ENCODE results near the gene PPP2R3A.

PPP2R3A gene

DNA sequence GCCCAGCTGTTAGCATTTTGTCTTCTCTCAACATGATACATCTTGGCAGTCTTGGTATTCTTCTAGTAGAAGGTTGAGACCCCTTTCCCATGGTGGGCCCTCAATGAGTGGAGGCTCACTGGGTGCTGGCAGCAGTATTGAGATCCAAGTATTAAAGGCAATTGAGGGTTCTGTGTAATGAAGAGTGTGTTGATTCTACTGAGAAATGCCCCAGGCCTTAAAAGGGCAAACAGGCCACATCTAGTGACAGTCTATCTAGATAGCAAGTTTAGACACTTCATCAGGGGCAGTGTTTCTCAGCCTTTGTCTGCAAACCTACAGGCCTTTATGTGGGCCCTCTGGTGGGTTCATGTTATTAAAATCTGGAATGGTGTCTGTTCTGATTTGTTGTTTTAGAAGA lies 9.5 kb downstream of the PPP2R3A start:
- no peak for DNase-seq

DNA sequence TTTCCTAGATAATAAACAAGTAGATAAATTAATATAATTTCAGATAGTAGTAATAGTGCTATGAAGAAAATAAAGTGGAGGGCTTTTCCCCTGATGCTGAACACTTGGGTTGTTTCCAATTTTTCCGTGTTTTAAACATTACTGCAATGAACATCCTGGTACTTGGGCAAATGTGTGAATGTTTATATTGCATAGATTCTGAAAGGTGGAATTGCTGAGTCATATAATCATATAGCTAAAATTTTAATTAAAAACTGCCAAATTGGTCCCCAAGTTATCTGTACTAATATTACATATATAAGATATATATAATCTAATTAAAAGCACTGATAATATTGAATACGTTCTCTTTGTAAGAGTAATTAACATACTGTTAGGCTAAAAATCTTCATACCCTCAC lies 10.0 kb downstream of the PPP2R3A start:
- no peak for DNase-seq

DNA sequence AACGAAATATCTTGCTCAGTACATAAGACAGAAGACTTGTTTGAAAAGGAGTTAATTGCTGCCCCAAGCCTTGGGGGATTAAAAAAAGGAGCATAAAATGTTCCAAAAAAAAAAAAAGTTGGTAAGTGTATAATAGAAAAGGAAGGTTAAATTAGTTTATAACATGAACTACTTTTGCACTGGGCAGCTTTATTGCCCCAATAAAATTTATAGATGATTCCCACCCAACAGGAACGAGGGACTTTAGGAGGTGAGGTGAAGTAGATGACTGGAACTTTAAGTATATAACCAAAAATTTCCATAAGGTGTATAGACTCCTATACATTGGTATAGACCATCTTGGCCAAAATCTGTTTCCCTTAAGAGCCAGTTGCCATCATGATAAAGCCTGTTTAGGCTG lies 14.8 kb downstream of the PPP2R3A start:
- DNase-seq: no peak

DNA sequence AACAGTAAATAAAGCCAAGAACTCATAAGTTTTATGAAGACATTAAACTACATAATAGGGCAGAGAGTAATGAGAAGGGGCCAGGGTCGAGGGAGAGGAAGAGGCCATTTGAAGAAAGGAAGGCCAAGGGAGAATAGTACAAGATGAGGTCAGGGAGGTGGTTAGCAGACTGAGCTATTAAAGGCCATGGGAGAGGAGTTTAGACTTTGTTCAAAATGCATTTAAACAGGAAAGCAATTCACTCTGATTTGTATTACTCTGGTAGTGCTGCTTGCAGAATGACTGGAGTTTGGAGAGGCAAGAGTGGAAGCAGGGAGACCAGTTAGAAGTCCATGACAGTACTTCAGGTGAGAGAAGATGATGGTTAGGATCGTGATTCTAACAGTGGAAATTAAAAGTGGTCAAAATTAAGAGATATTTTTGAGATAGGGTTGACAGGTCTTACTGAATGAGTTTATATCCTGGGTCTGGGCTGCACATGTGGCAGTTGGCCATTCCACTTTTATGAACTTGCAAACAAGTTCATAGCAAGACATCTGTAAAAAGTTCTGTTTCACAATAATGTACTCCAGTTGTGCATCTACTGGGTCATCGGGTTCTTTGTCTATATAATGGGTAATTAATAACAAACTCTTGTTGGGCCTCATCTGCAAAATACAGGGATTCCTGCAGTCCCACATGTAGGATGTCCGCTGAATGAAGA lies 16.3 kb downstream of the PPP2R3A start:
- no peak for DNase-seq

DNA sequence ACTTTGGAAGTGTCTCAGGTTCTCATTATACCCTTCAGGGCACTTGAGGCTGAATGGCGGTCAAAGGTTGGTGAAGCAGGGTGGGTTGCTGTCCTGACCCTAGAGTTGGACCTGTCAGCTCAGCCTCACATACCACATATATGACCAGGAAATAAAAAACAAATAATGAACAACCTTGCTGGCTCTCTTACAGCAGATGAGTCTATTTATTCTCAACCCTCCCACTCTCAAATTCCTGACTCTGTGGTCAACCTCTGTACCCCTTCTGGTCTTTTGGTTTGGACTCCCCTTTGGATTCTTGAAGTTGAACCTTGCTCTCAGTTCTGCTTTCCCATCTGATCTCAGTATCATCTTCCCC lies 16.9 kb downstream of the PPP2R3A start:
- no peak for DNase-seq

DNA sequence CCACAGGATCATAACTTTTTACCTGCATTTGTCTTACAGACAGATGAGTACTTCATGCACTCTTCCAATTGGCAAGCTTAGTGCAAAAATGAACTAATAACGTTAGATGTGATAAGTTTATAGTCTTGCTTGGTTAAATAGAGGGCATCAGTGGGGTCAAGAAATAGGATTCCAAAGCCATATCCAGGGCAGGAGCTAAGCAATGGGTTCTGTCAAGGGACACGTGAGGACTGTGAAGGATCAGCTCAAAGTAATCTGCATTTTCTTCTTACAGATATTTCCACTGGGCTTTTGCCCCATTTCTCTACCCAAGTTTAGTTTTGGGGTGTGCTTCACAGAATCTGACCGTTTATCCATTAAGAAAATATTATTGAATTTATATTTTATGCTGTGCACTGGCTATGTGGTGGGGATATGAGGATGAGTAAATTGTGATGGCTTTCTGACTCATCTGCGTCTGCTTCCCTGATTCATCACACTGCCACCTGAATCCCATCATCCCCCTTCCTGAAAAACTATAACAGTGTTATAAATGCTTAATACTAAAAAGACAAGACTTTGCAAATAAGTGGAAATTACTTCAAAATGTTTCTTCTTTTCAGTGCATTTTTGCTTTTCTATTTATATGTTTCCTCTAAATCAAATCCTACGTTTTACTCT lies 17.5 kb downstream of the PPP2R3A start:
- DNase-seq: no peak

DNA sequence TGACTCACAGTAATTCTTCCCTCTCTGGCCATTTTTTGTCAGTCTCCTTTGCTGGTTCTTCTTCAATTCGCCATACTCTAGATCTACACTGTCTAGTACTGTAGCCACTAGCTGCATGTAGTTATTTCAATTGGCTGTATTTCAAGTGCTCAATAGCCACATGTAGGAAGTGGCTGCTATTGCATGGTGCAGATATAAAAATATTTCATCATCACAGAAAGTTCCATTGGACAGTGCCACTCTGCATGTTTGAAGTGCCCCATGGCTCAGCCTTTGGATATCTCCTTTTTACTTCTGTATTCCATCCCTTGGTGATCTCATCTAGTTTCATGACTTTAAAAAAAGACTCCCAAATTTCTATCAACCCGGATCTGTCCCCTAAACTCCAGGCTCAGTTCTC lies 22.1 kb downstream of the PPP2R3A start:
- no peak for DNase-seq

DNA sequence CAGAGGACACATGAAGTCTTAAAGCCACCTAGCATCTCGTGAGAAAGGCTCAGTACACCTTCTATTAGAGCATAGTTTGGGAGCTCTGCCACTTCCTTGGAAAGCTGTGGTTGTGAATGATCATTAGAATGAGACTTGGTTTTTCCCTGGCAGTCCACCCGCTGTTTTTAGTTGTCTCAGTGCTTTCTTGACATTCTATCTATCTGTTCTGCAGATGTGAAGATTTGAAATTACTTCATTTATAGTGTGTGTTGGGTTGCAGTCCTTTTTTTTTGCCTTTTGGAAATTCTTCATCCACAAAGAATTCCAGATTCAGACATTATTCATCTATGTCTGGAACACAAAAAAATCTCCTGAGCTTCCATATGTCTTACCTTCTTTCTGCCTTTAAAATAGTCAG lies 23.7 kb downstream of the PPP2R3A start:
- no peak for DNase-seq

DNA sequence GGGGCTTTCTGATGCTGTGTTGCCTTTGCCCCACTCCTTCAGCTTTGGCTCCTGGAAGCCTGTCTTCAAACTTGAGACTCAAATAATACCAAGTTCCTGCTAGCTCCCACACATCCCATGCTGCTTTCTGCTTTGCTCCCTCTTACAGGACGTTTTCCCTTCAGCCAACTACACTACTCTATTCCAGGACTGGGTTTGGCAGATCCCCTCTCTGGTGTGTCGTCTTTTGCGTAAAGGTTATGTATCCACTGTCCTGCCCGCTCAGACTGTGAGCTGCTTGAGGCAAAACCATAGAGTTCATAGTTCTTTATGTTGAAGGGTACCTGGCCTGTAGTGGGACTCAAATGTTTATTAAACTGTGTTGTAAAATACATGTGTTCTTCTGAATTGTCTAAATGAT lies 25.4 kb downstream of the PPP2R3A start:
- no peak for DNase-seq

DNA sequence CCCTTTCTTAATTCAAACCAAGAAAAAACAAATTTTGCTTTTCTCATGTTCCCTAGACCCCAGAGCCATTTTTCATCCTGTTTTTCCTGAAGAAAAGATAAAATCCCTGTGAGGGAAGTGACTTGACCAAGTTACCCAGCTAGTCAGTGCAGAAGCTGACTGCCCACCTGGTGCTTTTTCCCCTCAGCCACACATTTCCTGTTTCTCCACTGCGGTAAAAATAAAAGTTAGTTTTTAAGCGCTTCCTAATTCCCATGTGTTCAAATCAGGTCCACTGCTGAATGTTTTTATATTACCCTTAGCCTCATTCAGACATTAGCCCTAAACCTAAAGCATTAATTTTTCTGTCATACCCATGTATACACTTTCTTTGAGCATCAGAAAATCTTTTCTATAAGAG lies 26.1 kb downstream of the PPP2R3A start:
- DNase-seq: no peak

DNA sequence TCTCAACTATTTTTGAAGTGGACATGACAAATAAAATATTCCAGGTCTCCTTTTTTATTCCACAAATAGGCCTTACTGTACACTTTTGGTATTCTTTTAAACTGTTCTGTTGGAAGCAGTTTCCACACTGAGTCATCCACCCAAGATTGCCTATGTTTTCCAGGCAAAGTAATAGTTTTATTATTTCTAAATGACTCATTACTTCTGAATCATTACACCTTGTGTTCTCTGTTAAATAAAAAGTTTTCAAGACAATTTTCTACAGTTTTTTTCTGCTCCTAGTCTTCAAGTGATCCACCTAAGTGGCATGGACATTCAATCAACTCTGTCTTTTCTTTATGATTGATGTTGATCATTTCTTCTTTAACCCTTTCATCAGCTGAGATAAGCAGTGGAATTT lies 26.5 kb downstream of the PPP2R3A start:
- DNase-seq: no peak

DNA sequence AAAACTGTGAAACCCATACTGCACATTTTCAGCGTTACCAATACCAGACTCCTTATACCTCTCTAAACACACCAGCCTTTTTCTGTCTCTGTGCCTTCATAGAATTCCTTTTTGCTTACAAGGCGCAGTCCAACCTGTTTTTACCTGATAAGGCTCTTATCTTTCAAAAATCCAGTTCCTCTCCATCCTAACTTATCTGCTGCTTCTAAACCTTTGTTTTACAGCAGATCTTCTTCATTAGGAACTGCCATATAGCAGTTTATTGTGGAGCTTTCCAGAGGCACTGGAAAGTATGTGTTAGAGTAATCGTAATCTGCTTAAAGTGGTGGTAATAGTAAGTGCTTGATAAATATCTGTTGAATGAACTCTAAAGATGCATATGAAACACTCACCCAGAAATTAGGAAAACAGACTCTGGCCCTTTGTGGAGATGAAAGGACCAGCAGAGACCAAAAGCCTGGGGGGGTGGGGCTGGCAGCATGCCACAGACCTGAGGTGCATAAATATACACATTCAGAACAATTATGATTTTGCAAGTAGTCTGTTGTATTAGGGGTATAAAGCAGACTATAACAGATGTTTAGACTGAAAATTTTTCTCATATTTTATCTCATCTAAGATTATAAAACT lies 29.3 kb downstream of the PPP2R3A start:
- peak; percentile 3 for DNase-seq

DNA sequence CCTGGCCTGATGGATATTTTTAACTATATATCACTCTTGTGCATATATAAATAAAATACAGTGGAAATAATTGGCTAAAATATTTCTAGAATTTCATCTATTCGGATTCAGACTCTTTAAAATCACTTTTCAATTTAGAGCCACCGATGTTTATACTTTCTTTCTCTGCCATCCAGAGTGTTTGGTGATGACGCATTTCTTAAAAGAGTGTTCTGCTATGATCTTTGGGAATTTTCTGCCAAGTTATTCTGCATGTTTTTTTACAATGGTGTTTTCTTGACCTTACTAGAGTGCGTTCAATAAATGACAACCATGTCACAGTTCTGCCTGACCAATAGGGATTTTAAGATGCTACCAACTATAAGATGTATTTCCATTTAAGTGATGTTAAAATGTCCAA lies 30.2 kb downstream of the PPP2R3A start:
- DNase-seq: no peak

DNA sequence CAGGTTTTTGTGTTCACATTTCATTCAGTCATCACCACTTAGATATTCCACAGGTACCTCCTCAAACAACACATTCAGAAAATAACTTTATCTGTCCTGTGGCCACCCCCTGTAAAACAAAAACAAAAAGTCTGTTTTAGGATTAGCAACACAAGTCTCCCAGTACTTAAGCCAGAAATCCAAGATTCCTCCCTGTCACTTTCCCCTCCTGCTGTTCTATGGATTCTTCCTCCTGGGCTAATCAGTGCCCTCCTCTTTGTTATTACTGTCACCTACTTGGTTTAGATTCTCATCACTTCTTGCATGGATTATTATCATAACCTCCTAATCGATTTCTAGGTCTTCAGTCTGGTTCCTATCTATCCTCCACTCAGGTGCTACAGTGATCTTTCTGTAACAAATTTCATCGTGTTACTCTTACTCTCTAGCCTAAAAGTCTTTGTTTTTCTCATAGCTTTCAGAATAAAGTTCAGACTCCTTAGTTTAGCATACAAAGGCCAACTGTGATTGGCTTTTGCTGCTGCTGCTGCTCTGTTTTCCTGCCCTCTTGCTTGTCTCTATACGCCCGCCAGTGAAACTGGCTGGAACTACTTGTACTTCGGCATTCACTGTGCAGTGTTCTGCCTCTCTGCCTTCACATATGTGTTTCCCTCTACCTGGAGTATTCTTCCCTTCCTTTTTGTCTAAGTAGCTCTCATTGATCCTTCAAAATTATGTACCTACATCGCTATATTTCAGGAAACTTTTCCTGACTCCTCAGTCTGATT lies 32.2 kb downstream of the PPP2R3A start:
- DNase-seq: no peak

DNA sequence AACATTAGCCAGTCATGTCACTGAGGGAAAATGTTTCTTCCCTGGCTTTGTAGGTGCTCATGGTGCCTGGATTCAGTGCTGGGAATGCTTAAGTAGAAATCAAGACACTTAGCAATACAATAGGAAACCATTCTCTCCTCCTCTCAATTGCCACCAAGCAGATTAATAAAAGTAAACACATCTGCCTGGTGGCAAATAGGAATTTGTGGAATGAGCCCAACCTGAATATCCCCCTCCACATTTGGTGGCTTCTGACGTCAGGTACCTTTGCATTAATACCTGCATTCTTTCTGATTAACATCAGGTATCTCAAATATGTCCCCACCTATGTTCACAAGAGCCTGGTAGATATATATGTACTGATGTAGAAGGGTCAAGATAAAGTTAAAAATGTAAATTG lies 42.7 kb downstream of the PPP2R3A start:
- no peak for DNase-seq

DNA sequence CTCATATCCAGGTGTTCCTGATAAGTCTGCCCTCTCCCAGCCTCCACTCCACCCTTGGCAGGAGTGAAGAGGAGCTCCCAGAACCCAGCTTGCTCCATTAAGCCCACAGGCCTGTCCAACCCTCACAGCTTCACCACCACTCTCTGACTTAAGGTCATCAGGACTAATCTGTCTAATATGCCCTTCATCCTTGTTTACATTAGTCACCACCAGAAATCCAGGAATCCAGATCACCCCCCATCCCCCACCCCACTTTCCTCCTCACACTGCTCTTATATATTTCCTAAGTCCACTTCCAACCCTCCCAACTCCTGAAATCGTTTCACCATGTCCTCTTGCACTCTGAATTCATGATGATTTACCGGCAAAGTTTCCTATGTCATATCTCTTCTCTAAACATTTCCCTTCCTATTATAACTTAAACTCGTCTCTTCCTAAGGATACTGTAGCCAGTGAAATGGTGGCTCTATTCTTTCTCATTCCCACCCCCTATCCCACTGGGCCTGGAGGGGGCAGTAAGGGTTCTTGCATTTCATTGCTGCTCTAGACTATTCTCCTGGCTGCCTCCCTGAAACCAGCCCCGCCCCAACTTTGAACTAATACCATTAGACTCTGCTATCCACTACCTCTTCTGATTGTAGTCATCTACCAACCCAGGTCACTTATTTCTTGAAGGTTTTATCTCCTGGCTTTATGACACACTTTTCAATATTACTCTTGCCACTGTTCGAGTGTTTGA lies 43.4 kb downstream of the PPP2R3A start:
- DNase-seq: no peak

DNA sequence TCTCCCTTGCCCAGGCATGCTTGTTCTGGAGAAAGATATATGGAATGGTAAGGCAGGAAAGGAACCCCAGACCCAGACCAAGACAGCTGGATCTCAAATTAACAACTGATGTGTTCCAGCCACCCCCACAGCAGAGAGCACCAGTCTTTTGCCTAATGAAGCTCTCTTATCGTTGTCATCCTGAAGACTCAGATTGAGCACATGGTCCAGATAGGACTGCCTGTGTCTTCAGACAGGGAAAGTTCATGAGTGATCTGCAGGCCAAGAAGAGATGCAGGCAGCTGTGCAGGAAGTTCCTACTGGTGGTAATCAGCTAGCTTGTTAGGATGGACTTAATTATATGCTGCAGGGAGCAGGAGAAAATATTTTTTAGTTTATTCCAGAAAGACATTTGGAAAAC lies 53.3 kb downstream of the PPP2R3A start:
- no peak for DNase-seq

DNA sequence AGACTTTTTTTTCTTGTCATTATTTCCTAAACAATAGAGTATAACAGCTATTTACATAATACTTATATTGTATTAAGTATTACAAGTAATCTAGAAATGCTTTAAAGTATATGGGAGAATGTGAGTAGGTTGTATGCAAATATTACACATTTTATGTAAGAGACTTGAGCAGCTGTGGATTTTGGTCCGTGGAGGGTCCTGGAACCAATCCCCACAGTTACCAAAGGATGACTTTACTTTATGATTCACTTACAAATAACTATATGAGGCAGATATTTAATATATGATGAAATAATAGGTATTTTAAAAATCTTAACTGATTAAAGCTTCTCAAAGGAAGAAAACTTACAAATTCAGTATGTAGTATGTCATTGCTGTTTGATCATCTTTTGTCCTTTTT lies 56.3 kb downstream of the PPP2R3A start:
- DNase-seq: no peak

DNA sequence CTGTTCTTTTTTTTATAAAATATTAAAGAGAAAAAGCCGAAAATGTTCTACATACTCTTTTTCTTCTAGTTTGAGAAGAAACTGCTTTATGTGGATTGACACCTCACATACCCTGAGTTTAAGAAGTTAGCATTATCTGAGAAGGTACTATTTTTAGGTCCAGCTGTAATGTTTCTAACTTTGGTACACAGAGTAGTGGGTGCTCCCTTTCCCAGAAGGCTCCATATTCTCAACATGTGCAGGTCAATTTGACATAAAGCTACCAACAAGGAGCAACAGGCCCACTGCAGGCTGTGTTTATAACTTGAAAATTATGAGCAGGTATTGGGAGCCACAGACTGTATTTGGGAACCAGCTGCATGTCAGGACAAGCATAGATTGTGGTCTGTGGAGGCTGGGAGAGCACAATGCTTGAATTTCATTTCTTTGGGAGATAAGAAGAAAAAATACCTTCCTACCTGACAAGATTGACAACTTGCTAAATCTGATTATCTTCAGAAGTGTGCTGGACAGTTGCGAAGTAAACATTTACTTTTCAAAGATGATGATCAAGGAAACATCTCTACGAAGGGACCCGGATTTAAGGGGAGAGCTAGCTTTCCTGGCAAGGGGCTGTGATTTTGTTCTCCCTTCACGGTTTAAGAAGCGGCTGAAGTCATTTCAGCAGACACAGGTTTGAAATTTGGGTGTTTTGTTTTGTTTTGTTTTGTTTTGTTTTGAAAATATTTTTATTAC lies 57.2 kb downstream of the PPP2R3A start:
- DNase-seq: no peak

DNA sequence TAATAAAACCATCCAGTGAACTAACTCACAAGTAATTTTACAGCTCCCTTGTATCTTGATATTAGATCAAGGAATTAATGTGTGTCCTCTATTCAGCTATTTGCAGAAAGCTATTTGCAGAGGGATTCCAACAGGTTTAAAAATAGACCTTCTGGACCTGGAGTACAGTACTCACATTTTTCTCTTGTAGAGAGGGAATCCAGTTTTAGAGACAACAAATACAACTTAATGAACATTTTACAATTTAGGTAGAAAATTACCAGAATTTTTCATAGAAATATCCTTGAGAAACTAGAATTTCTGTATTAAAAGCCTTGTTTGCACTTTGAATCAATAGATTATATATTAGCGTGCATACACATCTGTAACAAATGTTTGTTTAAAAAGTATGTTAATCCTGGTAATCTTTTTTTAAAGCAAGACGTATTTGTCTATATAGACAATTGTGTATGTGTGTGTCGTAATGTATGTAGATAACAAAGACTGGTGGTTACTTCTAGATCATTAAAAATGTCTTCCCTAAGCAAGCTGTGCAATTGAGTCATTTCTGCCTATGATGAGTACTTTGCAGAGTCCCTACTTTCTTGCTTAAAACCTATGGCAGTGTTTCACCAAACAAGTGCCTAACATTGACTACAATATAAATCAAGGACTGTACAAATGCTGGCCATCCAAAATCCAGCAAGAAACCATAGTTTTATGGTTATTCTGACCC lies 57.9 kb downstream of the PPP2R3A start:
- no peak for DNase-seq

DNA sequence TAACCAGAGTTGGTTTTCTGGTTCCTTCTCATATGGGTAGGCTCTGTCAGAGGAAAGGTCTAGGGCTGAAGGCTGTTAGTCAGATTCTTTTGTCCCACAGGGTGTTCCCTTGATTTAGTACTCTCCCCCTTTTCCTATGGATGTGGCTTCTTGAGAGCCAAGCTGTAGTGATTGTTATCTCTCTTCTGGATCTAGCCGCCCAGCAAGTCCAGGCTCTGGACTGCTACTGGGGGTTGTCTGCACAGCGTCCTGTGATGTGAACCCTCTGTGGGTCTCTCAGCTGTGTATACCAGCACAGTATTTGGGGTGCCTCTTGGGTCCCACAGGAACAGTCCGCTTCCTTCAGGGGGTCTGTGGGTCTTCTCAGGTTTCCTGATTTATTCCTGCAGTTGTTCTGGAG lies 70.8 kb downstream of the PPP2R3A start:
- DNase-seq: no peak

DNA sequence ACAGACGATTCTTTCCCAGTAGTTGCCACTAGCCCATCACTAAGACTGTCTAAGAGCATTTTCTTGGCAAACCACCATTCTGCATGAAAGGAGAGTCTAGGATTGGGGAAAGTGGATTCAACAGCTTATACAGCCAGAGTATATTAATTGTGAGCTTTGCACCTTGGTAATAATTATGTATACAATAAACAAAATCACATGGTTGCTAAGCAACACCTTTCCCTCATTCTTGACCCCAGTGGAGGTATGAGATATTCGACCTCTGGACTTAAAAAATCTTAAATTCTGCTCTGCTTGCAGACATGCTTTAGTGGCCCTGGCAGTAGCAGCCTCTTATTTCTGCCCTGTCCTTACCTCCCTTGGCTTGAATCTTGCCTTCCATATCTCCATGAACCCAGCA lies 73.1 kb downstream of the PPP2R3A start:
- DNase-seq: no peak

Data from hematopoietic multipotent progenitor cell treated with erythropoietin and hydrocortisone succinate and interleukin-3 and kit ligand, for 8 days (in vitro differentiated cells).